HG03159 (cell line): ENCODE data around the gene ANKHD1.
"Not testable (repeated sequence)": the region's sequence is repeated elsewhere in the genome, so short reads cannot be mapped to it uniquely, and the experiment has no call there.

Experiments used
- ATAC-seq: cut with Tn5 transposase; IDR thresholded peaks from one replicate; pipeline ENCODE4 v1.9.1; 2021; ENCODE audit warnings: mild to moderate bottlenecking, moderate library complexity; ENCODE audit not compliant: unreplicated experiment

ANKHD1 gene

DNA sequence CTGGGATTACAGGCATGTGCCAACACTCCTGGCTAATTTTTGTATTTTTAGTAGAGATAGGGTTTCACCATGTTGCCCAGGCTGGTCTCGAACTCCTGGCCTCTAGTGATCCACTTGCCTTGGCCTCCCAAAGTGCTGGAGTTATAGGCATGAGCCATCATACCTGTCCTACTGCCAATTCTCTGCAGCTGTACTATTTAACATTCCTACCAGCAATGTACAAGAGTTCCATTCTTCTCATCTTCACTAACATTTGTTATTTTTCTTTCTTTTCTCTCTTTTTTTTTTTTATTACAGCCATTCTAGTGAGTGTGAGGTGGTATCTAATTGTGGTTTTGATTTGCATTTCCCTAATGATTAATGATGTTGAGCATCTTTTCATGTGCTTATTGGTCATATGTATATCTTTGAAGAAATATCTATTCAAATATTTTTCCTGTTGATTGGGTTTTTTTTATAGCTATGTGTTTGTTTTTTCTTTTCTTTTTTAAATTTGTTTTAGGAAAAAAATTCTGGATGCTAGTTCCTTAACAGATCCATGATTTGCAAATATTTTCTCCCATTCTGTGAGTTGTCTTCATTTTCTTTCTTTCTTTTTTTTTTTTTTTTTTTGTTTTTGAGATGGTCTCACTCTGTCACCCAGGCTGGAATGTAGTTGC lies 17.4 kb downstream of the ANKHD1 start:
- no peak for ATAC-seq

DNA sequence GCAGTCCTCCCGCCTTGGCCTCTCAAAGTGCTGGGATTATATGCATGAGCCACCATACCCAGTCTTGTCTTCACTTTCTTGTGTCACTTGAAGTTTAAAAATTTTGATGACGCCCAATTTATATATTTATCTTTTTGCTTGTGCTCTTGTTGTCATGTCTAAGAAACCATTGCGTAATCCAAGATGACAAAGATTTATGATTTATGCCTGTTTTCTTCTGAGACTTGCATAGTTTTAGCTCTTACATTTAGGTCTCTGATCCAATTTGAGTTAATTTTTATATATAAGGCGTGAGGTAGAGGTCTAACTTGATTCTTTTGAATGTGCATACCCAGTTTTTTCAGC lies 18.6 kb downstream of the ANKHD1 start:
- no peak for ATAC-seq

DNA sequence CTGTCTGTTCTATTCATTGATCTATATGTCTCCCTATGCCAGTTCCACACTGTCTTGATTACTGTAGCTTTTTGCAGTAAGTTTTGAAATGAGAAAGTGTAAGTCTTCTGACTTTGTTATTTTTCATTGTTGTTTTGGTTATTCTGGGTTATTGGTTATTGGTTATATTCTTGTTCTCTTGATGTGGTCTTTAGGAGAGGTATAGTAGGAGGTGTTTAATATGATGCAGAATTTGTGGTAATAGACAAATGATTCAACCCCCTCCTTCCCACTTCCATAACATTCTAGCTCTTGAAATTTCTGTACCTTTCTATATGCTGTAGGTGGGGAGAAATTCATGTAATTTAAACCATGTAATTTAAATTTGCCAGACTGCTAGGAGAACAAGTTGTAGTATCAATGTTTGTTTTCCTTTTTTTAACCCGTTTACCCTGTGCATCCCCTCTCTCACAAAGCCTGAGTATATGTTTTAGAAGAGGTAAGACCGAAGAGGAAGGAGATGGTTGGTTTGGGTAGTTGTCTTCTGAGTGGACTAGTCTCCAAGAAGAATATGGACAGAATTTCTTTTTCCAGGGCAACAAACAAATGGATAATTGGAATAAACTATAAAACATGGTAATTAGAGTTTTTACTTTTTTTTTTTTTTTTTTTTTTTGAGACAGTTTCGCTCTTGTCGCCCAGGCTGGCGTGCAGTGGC lies 19.2 kb downstream of the ANKHD1 start:
- ATAC-seq = no peak

DNA sequence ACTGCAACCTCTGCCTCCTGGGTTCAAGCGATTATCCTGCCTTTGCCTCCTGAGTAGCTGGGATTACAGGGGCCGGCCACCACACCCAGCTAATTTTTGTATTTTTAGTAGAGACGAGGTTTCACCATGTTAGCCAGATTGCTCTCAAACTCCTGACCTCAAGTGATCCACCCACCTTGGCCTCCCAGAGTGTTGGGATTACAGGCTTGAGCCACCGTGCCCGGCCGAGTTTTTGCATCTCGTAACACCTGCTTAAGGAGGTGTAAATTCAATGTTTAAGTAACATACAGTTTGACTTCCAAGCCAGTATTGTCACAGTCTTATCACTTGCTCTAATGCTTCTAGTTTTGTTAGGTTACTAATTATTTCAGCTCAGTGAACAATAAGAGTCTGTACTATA lies 19.7 kb downstream of the ANKHD1 start:
- not testable (repeated sequence) for ATAC-seq

DNA sequence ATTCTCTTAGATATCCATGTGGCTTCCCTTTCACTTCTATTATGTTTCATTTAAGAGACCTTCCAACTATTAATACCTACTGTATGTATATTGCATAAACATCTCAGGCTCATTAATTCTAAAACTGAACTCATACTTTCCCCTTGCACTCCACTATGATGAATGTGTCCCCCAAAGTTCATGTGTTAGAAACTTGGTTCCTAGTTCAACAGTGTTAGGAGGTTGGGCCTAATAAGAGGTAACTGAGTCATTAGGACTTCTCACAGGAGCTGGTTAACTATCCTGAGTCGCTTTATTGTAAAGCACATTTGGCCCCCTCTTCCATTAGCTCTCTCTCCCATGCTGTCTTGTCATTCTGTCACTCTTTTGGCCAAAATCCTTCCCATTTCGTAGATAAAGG lies 22.0 kb downstream of the ANKHD1 start:
- no peak for ATAC-seq

DNA sequence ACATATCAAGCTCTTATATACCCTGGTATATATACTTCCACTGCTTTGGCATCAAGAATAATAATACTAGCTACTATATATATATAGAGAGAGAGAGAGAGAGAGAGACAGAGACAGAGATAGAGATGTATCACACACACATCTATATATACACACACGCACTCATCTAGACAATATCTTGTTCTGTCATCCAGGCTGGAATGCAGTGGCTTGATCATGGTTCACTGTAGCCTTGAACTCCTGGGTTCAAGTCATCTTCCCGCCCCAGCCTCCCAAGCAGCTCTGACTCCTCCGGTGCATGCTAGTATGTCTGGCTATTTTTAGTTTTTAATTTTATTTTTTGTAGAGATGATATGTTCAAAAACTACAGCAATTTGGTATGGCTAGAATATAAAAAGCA lies 22.5 kb downstream of the ANKHD1 start:
- ATAC-seq = no peak

DNA sequence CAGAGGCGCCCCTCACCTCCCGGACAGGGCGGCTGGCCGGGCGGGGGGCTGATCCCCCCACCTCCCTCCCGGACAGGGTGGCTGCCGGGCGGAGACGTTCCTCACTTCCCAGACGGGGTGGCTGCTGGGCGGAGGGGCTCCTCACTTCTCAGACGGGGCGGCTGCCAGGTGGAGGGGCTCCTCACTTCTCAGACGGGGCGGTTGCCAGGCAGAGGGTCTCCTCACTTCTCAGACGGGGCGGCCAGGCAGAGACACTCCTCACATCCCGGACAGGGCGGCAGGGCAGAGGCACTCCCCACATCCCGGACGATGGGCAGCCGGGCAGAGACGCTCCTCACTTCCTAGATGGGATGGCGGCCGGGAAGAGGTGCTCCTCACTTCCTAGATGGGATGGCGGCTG lies 26.1 kb downstream of the ANKHD1 start:
- ATAC-seq = not testable (repeated sequence)

DNA sequence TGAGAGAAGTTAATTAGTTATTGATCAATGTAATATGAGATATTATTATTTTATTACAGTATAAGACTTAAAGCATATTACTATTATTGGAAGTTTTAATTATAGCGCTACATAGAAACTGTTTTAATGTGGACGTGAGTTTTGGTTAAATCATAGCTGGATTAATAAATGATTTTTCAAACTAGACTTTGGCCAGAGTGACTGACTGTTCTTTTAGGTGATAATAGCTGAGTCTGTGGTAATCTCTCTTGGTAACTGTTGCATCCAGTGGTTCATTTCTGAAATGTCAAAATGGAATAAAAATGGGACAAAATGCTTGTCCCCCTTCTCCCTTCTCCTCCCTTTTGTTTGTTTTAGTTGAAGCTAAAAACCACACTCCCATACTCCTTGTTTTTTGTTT lies 28.1 kb downstream of the ANKHD1 start:
- no peak for ATAC-seq

DNA sequence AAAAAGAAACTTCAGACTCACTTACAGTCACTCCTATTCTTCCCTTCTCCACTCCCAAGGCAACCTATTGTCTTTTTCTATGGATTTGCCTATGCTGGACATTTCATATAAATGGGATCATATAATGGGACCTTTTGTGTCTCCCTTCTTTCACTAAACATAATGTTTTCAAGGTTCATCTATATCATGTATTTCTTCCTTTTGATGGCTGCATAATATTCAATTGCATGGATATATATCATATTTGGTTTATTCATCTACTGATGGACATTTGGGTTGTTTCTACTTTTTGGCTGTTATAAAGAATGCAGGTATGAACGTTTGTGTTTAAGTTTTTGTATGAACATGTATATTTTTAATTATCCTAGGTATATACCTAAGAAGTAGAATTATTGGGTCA lies 30.6 kb downstream of the ANKHD1 start:
- ATAC-seq = no peak

DNA sequence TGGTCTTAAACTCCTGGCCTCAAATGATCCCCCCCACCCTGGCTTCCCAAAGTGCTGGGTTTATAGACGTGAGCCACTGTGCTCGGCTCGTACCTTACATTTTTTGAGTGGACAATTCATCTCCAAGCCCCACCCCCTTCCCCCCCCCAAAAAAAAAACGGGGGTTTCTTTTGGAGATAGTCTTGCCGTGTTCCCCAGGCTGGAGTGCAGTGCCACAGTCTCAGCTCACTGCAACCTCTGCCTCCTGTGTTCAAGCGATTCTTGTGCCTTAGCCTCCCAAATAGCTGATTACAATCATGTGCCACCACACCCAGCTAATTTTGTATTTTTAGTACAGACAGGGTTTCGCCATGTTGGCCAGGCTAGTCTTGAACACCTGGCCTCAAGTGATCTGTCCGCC lies 31.3 kb downstream of the ANKHD1 start:
- no peak for ATAC-seq

DNA sequence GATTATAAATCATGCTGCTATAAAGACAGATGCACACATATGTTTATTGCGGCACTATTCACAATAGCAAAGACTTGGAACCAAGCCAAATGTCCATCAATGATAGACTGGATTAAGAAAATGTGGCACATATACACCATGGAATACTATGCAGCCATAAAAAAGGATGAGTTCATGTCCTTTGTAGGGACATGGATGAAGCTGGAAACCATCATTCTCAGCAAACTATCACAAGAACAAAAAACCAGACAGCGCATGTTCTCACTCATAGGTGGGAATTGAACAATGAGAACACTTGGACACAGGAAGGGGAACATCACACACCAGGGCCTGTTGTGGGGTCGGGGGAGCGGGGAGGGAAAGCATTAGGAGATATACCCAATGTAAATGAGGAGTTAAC lies 55.7 kb downstream of the ANKHD1 start:
- ATAC-seq = not testable (repeated sequence)

DNA sequence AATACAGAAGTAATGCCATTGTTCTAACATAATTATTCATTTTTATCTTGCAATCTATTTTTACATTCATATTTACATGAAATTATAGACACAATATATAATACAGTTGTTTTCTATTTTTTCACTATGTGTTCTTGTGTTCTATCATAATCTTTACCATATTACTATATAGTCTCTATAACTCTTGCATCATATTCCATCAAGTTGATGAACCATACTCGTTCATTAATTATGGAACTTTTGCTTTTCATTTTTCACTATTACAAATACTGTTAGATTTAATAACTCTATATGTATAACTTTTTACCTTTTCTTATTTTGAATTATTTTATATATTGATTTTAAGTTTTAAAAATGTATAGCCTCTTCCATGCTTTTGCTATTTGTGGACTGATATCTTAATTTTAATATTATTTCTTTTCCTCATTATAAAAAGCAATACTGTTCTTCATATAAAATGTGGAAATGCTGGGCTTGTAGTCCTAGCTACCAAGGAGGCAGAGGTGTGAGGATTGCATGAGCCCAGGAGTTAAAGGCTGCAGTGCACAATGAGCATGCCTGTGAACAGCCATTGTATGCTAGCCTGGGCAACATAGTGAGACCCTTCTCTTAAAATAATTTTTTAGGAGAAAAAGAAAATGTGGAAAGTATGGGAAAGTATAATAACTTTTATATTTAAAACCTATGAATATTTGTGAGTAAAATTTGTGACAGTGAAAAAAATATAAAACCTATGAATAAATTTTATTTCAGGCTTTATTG lies 65.5 kb downstream of the ANKHD1 start:
- no peak for ATAC-seq

DNA sequence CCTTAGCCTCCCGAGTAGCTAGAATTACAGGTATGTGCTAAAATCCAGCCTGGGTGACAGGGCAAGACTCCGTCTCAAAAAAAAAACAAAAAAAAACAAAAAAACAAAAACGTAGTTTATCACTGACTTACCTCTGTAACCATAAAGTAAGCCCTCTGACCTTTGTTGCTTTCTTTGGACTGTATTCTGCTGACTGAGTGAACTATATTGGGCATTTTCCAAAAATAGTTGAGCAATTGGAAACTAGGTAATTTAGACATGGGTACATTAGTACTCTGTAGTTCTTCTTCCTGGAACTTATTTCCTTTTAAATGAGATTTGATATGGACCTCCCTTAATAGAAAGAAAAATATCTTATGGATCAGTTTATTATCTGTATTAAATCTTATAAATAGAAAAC lies 66.6 kb downstream of the ANKHD1 start:
- ATAC-seq = no peak

DNA sequence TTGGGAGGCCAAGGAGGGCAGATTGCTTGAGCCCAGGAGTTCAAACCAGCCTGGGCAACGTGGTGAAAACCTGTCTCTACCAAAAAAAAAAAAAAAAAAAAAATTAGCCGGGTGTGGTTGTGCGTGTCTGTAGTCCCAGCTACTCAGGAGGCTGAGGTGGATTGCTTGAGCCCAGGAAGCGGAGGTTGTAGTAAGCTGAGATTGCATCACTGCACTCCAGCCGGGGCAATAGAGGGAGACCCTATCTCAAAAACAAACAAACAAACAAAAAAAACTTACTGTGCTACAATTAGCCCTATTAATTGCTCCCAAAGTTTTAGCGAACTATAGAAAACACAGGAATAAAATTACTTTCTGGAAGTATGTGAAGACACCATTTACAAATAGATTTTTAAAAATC lies 67.6 kb downstream of the ANKHD1 start:
- no peak for ATAC-seq

DNA sequence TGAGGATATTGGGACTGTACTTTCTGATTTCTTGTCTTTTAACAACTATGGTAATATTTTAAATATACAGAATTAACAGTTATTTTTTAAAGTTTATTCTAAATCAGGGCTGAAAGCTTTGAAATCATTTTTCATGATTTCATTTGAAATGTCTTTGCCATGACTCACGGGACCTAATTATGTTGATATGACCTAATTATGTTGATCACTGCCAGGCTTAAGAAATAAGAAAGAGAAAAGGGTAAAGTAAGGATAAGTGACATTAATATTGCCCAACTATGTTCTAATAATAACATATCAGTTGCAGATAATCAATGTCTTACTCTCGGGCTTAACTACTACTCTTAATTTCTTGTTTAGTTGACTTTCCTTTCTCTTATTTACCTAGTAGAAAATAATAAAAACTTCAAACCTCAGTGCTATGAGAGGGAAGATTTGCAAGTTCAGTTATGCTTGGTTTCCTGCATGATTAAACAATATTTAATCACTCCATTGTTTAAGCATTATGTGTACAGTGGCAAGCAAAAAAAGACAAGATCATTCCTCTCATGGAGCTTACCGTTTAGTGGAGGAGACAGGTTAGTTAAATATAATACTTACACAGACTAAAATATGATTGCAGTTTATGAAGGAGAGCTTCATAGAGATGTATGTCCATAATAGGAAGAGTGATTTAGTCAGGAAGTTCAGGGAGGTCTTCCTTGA lies 78.8 kb downstream of the ANKHD1 start:
- ATAC-seq = no peak

DNA sequence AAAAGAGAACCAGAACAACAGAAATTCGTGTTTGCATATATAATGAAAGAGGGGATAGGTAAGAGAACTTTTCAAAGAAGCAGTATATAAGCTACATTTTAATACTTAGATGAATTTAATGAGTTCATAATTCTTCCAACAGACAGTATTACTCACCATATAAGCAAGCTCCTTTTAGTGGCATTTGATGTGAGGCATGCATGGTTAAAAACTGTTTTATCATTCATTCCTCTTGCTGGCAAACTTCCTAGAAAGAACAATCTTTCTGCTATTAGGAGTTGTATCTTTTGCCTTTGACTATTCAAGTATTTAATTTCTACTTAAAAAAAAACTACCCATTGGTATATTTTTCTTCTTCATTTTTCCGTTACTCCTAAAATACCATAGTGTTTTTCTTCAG lies 80.1 kb downstream of the ANKHD1 start:
- no peak for ATAC-seq

DNA sequence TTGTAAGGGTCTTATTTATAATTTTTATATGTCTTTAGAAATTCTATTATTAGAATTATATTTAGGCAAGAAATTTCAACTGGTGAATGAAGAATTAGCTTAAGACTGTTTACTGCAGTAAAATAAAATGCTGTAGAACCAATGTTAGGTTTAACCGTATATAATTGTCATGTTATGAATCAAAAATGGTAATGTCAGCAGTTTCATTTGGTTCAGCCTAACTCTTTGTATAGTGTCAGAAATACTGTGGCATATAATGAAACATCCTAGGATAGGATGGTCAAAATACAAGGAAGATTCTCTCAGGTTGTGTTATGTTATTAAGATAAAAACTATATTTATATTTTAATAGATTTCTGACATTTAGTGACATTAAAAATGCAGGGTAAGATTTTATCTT lies 81.4 kb downstream of the ANKHD1 start:
- ATAC-seq = no peak

DNA sequence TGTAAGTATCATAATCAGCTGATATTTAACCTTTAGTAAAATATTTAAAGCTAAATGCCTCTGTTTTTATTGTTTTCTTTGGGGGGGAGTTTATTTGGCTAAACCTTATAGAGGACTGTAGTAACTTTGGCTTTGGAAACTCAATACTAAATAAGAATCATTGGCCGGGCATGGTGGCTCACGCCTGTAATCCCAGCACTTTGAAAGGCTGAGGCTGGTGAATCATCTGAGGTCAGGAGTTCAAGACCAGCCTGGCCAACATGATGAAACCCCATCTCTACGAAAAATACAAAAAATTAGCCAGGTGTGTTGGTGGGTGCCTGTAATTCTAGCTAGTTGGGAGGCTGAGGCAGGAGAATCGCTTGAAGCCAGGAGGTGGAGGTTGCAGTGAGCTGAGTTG lies 86.5 kb downstream of the ANKHD1 start:
- ATAC-seq = not testable (repeated sequence)

DNA sequence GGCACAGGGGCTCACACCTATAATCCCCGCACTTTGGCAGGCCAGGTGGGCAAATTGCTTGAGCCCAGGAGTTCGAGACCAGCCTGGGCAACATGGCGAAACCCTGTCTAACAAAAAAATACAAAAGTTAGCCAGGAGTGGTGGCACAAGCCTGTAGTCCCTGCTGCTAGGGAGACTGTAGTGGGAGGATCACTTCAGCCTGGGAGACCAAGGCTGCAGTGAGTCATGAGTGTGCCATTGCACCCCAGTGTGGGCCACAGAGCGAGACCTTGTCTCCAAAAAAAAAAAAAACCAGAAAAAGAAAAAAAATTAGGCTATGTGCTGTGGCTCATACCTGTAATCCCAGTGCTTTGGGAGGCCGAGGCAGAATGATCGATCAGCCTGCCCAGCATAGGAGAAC lies 87.3 kb downstream of the ANKHD1 start:
- ATAC-seq = no peak

DNA sequence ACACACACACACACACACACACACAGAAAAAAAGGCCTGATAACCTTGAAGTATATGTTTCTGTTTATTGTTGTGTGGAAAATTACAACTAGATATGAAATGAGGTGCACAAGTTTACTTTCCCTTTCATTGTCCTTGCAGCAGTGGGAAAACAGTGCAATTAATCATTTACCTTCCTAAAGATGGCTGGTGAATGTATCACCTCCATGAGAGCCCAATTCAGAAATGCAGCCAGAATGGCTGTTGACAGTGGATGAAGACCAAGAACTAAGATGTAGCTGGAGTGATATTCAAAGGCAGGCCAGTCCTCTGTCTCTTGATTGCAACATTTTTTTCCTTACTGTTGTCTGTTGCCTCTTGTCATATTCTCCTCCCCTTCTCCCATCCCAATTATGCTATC lies 96.3 kb downstream of the ANKHD1 start:
- no peak for ATAC-seq

DNA sequence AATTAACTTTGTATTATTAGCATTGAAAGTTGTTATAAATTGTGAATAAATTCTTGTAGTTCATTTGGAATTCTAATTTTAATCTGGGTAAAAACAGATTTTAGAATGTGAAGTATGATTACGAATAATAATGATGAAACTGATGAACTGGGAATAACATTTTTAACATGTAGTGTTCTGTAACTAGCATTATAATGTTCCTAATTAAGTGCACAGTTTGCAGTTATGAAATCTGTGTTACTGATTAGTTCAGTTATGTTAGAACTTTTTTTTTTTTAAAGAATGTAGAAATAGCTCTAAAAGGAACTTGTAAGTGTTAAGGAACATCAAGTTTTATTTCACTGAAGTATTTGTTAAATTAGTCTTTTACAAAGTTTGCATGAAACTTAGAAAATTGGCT lies 97.0 kb downstream of the ANKHD1 start:
- ATAC-seq = no peak

DNA sequence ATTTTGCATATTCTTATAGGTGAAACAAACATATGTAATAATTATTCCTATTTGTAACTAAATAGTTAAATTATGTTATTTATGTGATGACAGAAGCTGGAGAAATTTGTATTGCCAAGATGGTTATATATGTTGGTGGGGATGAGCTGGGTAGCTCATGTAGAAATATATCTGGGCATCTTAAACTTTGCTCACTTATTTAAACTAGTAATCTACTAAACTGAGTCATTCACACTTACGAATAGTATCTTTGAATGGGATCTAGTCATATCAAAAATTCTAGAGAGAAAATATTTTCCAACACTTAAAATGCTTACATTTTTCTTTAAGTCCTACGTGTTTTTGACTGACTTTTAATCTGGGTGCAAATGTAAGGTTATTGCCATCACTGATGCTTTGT lies 101.2 kb downstream of the ANKHD1 start:
- ATAC-seq = no peak
